ENCODE results near the gene COL6A2. TPM values are rescaled to one million over a fixed set of nuclear protein-coding genes. Genes with fewer than 3 reads are reported as not detected.
A peak's percentile ranks its signal among the peaks of the same experiment; 100 is the strongest.

COL6A2 gene
- total RNA-seq, 1 donor from 2014 or later, result 120 TPM

GRCh38 chr21:46116776-46117585, 19.1 kb downstream of the COL6A2 start:
- Mint-ChIP-seq H3K27ac (ENCODE audit: unreplicated experiment) (no peak overlapping the region), H3K9me3 (ENCODE audit: unreplicated experiment) (no peaks in the 10 kb centered on the region), H3K4me3 (ENCODE audit: unreplicated experiment) (peak overlapping the region; percentile 50), H3K4me1 (ENCODE audit: low read depth, unreplicated experiment) (peaks cover 3% of the 10 kb centered on the region), H3K27me3 (ENCODE audit: low read depth, unreplicated experiment) (no peaks in the 10 kb centered on the region), H3K36me3 (ENCODE audit: low read depth, unreplicated experiment) (peaks cover 18% of the 10 kb centered on the region)
- Histone ChIP-seq H3K27ac (ENCODE audit: low read depth, low read length) (no peak overlapping the region), H2AFZ (ENCODE audit: low read depth, low read length) (no peak overlapping the region), H3K9ac (ENCODE audit: low read length) (no peak overlapping the region), H3K36me3 (ENCODE audit: insufficient read depth, low read length) (peaks cover 40% of the 10 kb centered on the region), H4K20me1 (ENCODE audit: insufficient read depth, low read length) (peaks cover 78% of the 10 kb centered on the region), H3K4me3 (ENCODE audit: insufficient read depth, low read depth, low read length) (no peak overlapping the region), H3K4me1 (ENCODE audit: insufficient read depth, low read length) (peaks cover 17% of the 10 kb centered on the region), H3K27me3 (ENCODE audit: insufficient read depth, low read length) (no peaks in the 10 kb centered on the region), H3K9me3 (ENCODE audit: insufficient read depth, low read depth, low read length) (peaks cover 4% of the 10 kb centered on the region), H3K4me2 (ENCODE audit: low read length) (no peak overlapping the region), H3K79me2 (ENCODE audit: insufficient read depth, low read length) (peaks cover 58% of the 10 kb centered on the region)
- no peak for TF ChIP-seq EZH2 (IDR thresholded peaks at IDR 0.05; ENCODE audit: insufficient read depth, low read length)
- no peak for TF ChIP-seq CTCF (IDR thresholded peaks at IDR 0.05; ENCODE audit: insufficient read depth, low read depth, low read length)
- FAIRE-seq (no peak), DNase-seq (ENCODE audit: low read depth) (no peak)

GRCh38 chr21:46117586-46118315, 19.8 kb downstream of the COL6A2 start:
- Histone ChIP-seq H2AFZ (ENCODE audit: low read depth, low read length) (no peak overlapping the region), H3K4me3 (ENCODE audit: insufficient read depth, low read depth, low read length) (no peak overlapping the region), H3K36me3 (ENCODE audit: insufficient read depth, low read length) (peaks cover 36% of the 10 kb centered on the region), H4K20me1 (ENCODE audit: insufficient read depth, low read length) (peaks cover 76% of the 10 kb centered on the region), H3K27me3 (ENCODE audit: insufficient read depth, low read length) (no peaks in the 10 kb centered on the region), H3K9me3 (ENCODE audit: insufficient read depth, low read depth, low read length) (peaks cover 4% of the 10 kb centered on the region), H3K27ac (ENCODE audit: low read depth, low read length) (no peak overlapping the region), H3K79me2 (ENCODE audit: insufficient read depth, low read length) (peaks cover 50% of the 10 kb centered on the region), H3K4me1 (ENCODE audit: insufficient read depth, low read length) (peaks cover 25% of the 10 kb centered on the region), H3K9ac (ENCODE audit: low read length) (no peak overlapping the region), H3K4me2 (ENCODE audit: low read length) (no peak overlapping the region)
- H3K36me3 Mint-ChIP-seq (ENCODE audit: low read depth, unreplicated experiment), result peaks cover 18% of the 10 kb centered on the region
- DNase-seq (ENCODE audit: low read depth) (no peak), FAIRE-seq (no peak)
- H3K27me3 Mint-ChIP-seq (ENCODE audit: low read depth, unreplicated experiment), result no peaks in the 10 kb centered on the region
- H3K27ac Mint-ChIP-seq (ENCODE audit: unreplicated experiment), result no peak overlapping the region
- H3K9me3 Mint-ChIP-seq (ENCODE audit: unreplicated experiment), result no peaks in the 10 kb centered on the region
- peaks cover 6% of the 10 kb centered on the region for H3K4me1 Mint-ChIP-seq (ENCODE audit: low read depth, unreplicated experiment)
- no peak overlapping the region for H3K4me3 Mint-ChIP-seq (ENCODE audit: unreplicated experiment)
- TF ChIP-seq EZH2 (IDR thresholded peaks at IDR 0.05; ENCODE audit: insufficient read depth, low read length), result no peak
- TF ChIP-seq CTCF (IDR thresholded peaks at IDR 0.05; ENCODE audit: insufficient read depth, low read depth, low read length), result no peak

Data from astrocyte (in vitro differentiated cells and primary cell).